Adrenal gland (tissue), 5 donors: ENCODE data around the gene ARMH3.
"Not testable (repeated sequence)": the region's sequence is repeated elsewhere in the genome, so short reads cannot be mapped to it uniquely, and the experiment has no call there.

Experiments used
- CTCF ChIP-seq, 6 experiments: fragments of 450-650 bp in 4 of 6; fragments of 200-600 bp in 2 of 6; sonication (generic) in 1 of 6; IDR thresholded peaks; 1 replicate in 5 of 6; 2 replicates in 1 of 6; pipeline versions ENCODE4 v1.5.1 to v1.8.0; 2016 to 2021; ENCODE audit warnings: antibody characterized with exemption in 6 of 6, mild to moderate bottlenecking in 2 of 6, moderate library complexity in 1 of 6
- POLR2A ChIP-seq, 2 donors: fragments of 450-650 bp; IDR thresholded peaks; one replicate each; pipeline ENCODE4 v1.6.1; 2017; ENCODE audit warnings: antibody characterized with exemption in 2 of 2, mild to moderate bottlenecking in 2 of 2, moderate library complexity in 1 of 2
- donor health status: DM: no; HTN: no; CAD: no.

GRCh38 chr10:102035807-102036206 is 20.2 kb downstream of the ARMH3 start:
- TF ChIP-seq POLR2A, CTCF (IDR thresholded peaks at IDR 0.05): not testable (repeated sequence)
